Measurements from ENCODE around the gene PIAS4. TPM values are rescaled to one million over a fixed set of nuclear protein-coding genes. Genes with fewer than 3 reads are reported as not detected.

The PIAS4 gene
- total and polyA plus RNA-seq, 2 of the 13 experiments (the other 11 are each of a cell fraction or from before 2014, with no cell fraction given), result 9.0 to 20.1 TPM

DNA sequence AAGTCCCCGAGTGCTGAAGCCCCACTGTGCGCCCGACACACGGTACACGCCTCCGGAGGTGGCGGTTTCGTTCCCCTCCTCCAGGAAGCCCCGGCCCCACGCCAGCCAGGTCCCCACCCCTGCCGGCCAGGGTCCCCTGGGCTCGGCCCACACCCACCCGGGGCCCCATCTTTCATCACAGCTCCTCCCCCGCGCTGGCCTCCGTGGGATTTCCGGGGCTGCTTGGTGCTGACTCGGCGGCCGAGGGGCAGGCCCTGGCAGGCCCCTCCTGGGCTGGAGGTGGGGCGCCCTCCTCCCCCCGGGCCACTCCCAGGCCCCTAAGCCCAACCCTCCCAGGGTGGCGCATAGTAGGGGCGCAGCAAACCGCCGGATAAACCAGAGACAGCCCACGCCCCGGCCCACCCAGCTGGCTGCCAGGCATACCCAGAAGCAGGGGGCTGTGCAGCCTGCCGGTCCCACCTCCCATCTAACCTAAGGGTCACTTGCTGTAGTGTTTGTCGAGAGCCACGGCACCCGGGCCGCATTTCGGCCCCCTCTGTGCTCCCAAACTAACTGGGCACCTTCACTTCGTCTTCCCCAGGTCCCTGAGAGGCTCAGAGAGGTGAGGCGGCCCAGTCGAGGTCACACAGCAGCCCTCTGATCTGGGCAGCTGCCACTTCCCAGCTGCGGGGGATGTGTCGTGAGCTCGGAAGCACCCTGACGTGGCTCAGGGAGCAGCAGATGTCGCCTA lies 52.5 kb downstream of the PIAS4 start:
- no peaks in the 10 kb centered on the region for H3K9me3 ChIP-seq (ENCODE audit: low read length)
- WGBS (ENCODE audit: low lambda C conversion rate), result 90% methylated on average over 11 of the region's 42 CpGs
- no TSS peak for BruUV-seq (replicated peaks)
- peaks cover 68% of the 10 kb centered on the region for H3K4me1 ChIP-seq (ENCODE audit: insufficient read depth, low read length)
- POLR2A ChIA-PET, result interaction anchor here (2.1 kb wide), 1 partner anchor 53 kb away, joined by 8 read pairs; the partner anchor contains the start of gene PIAS4
- FAIRE-seq, result no peak
- in situ Hi-C loops (cut with HindIII; ENCODE audit: extremely low pct_ligation_motif_present, low pct_unique_long_range_greater_than_20kb) (no loop called here), intact Hi-C loops (cut with micrococcal nuclease; ENCODE audit: unreplicated experiment) (loop anchor here (10.0 kb wide), 1 partner anchor 85 kb away; no protein-coding TSS in a partner anchor)
- H3K9ac ChIP-seq (ENCODE audit: insufficient read depth, low read depth, low read length), result peak overlapping the region; percentile 91; the same call in 1 of the 2 replicates
- peaks cover 10 to 27% of the 10 kb centered on the region in 2 experiments for H3K36me3 ChIP-seq (replicated peaks in 1 of 2; ENCODE audit: control insufficient read depth in 1 of 2, insufficient read depth in 2 of 2, low read length in 2 of 2)
- H2AFZ ChIP-seq (ENCODE audit: low read length), result no peak overlapping the region
- ATAC-seq, result no peak
- CTCF ChIA-PET (ENCODE audit: low intra/inter-chr PET ratio, low total read pairs), result no interaction called here
- H3K4me2 ChIP-seq (ENCODE audit: low read depth, low read length), result peak overlapping the region; percentile 85
- no peak for DNase-seq (ENCODE audit: low spot score)
- H3K27me3 ChIP-seq (ENCODE audit: control insufficient read depth in 1 of 2, insufficient read depth in 2 of 2, low read length in 2 of 2), result no peaks in the 10 kb centered on the region
- peak overlapping the region in 2 of 3 experiments; percentile 58 to 69; a peak in 2 of 6 replicates for H3K4me3 ChIP-seq (replicated peaks in 1 of 3; ENCODE audit: insufficient read depth in 1 of 3, low read depth in 2 of 3, low read length in 3 of 3)
- peak overlapping the region; percentile 94 for H3K27ac ChIP-seq (ENCODE audit: extremely low read length, insufficient read depth, low read length)
- H4K20me1 ChIP-seq (ENCODE audit: insufficient read depth, low read length), result peaks cover 65% of the 10 kb centered on the region
- peaks cover 84% of the 10 kb centered on the region for H3K79me2 ChIP-seq (ENCODE audit: insufficient read depth, low read length)
- TF ChIP-seq PCBP1 (IDR thresholded peaks at IDR 0.05; ENCODE audit: borderline replicate concordance, low read depth, low read length), result peak; percentile 68; the same call in 1 of the 2 replicates
- TF ChIP-seq HNRNPK (IDR thresholded peaks at IDR 0.05; ENCODE audit: low read depth, low read length, poor library complexity, severe bottlenecking), result no peak
- TF ChIP-seq ZNF607 (CRISPR knock-in tag; IDR thresholded peaks at IDR 0.05; ENCODE audit: borderline replicate concordance), result 0 out of 2 replicates have a peak, but pooled peaks have one; percentile 22
- TF ChIP-seq ZKSCAN1 (IDR thresholded peaks at IDR 0.05; ENCODE audit: low read length), result peak; percentile 96
- 0 out of 2 replicates have a peak, but pooled peaks have one; percentile 28 for TF ChIP-seq MAFG (CRISPR knock-in tag; IDR thresholded peaks at IDR 0.05)
- TF ChIP-seq, protein P1, sequence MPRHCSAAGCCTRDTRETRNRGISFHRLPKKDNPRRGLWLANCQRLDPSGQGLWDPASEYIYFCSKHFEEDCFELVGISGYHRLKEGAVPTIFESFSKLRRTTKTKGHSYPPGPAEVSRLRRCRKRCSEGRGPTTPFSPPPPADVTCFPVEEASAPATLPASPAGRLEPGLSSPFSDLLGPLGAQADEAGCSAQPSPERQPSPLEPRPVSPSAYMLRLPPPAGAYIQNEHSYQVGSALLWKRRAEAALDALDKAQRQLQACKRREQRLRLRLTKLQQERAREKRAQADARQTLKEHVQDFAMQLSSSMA (CRISPR knock-in tag; IDR thresholded peaks at IDR 0.05), result no peak
- no peak for TF ChIP-seq SATB2 (CRISPR knock-in tag; IDR thresholded peaks at IDR 0.05)
- 0 out of 2 replicates have a peak, but pooled peaks have one; percentile 21 for TF ChIP-seq ZNF232 (CRISPR knock-in tag; IDR thresholded peaks at IDR 0.05; ENCODE audit: borderline replicate concordance)
- no peak for TF ChIP-seq NR2F1 (CRISPR knock-in tag; IDR thresholded peaks at IDR 0.05)
- TF ChIP-seq ADNP (CRISPR knock-in tag; IDR thresholded peaks at IDR 0.05), result peak; percentile 72; the same call in 1 of the 2 replicates
- TF ChIP-seq SP2 (CRISPR knock-in tag; IDR thresholded peaks at IDR 0.05), result peak; percentile 36; the same call in 1 of the 2 replicates
- TF ChIP-seq ZFP36 (IDR thresholded peaks at IDR 0.05; ENCODE audit: borderline replicate concordance, low read depth, low read length, partially characterized antibody), result peak; percentile 61
- TF ChIP-seq SRSF1 (optimal IDR thresholded peaks at IDR 0.05; ENCODE audit: low read depth, low read length), result peak; percentile 32
- TF ChIP-seq ATF7-NPFF (CRISPR knock-in tag; IDR thresholded peaks at IDR 0.05; ENCODE audit: low read depth), result peak; percentile 35; the same call in 1 of the 2 replicates
- peak; percentile 77; the same call in 1 of the 2 replicates for TF ChIP-seq KDM1A (CRISPR knock-in tag; IDR thresholded peaks at IDR 0.05)
- TF ChIP-seq ZNF235 (CRISPR knock-in tag; IDR thresholded peaks at IDR 0.05; ENCODE audit: borderline replicate concordance), result 0 out of 2 replicates have a peak, but pooled peaks have one; percentile 47
- TF ChIP-seq, protein P2, sequence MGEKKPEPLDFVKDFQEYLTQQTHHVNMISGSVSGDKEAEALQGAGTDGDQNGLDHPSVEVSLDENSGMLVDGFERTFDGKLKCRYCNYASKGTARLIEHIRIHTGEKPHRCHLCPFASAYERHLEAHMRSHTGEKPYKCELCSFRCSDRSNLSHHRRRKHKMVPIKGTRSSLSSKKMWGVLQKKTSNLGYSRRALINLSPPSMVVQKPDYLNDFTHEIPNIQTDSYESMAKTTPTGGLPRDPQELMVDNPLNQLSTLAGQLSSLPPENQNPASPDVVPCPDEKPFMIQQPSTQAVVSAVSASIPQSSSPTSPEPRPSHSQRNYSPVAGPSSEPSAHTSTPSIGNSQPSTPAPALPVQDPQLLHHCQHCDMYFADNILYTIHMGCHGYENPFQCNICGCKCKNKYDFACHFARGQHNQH (CRISPR knock-in tag; IDR thresholded peaks at IDR 0.05), result no peak
- TF ChIP-seq ZBTB38 (CRISPR knock-in tag; IDR thresholded peaks at IDR 0.05), result peak; percentile 84
- TF ChIP-seq KDM3A (CRISPR knock-in tag; IDR thresholded peaks at IDR 0.05; ENCODE audit: low read depth), result no peak
- 0 out of 2 replicates have a peak, but pooled peaks have one; percentile 5 for TF ChIP-seq ZNF777 (CRISPR knock-in tag; IDR thresholded peaks at IDR 0.05)
- peak; percentile 71 for TF ChIP-seq RBM22 (optimal IDR thresholded peaks at IDR 0.05; ENCODE audit: low read length)

Data from HepG2 (cell line).